ENCODE data around the gene TOR1AIP2.

- TF ChIP-seq CTCF (conservative IDR thresholded peaks at IDR 0.05; ENCODE audit: low read length) (no peak), EZH2phosphoT487 (IDR thresholded peaks at IDR 0.05; ENCODE audit: borderline replicate concordance, low read depth, low read length) (no peak)
These were observed 74.5 kb downstream of the TOR1AIP2 start for GRCh38 chr1:179803104-179803503.
